Activated CD8-positive, alpha-beta memory T cell treated with anti-CD3 and anti-CD28 coated beads for 1 hour (primary cell): ENCODE measurements around the gene SLC41A3.
"Not testable (repeated sequence)": the region's sequence is repeated elsewhere in the genome, so short reads cannot be mapped to it uniquely, and the experiment has no call there.

Experiments used
- DNase-seq, 2 donors: peaks; one replicate each; pipeline ENCODE4 v3.0.0-alpha.2; 2020; ENCODE audit warnings: low read depth in 1 of 2; ENCODE audit errors: extremely low read depth in 1 of 2

The SLC41A3 gene

GRCh38 chr3:125963834-125964233, 120.1 kb downstream of the SLC41A3 start:
- DNase-seq = not testable (repeated sequence)

GRCh38 chr3:125961289-125961589, 122.7 kb downstream of the SLC41A3 start:
- DNase-seq = no peak

GRCh38 chr3:125960456-125961288, 123.3 kb downstream of the SLC41A3 start:
- no peak for DNase-seq

GRCh38 chr3:125960066-125960424, 123.9 kb downstream of the SLC41A3 start:
- DNase-seq = no peak

DNA sequence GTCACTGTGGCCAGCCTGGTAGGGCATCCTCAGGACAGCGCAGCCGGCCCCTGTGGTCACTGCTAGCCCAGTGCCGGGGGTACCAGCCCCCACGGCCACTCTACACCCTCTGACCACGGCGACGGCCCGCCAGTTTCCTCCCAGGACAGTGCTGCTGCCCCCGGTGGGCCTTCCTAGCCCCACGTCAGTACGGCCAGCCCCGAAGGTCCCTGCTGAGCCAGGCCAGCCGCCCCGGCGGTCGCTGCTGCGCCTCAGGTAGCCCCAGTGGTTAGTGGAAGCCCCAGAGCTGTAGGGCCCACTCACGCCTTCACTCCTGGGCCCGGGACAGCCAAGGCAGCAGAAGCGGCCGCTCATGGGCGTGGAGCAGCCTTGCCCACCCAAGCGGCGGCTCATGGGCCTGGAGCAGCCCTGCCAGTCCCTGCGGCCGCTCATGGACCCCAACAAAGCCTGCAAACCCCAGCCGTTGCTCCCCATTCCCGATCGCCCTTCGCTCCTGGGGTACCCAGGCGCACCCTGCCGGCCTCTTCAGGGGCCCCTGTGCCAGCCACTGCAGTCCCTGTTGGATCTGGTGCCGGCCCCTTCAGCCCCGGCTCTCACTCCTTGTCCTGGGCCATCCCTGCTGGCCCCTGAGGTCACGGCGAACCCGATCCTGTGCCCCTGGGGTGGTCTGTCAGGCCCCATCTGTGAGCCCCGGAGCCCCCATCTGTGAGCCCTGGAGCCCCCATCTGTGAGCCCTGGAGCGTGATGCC, 124.4 kb downstream of the SLC41A3 start:
- DNase-seq = no peak

DNA sequence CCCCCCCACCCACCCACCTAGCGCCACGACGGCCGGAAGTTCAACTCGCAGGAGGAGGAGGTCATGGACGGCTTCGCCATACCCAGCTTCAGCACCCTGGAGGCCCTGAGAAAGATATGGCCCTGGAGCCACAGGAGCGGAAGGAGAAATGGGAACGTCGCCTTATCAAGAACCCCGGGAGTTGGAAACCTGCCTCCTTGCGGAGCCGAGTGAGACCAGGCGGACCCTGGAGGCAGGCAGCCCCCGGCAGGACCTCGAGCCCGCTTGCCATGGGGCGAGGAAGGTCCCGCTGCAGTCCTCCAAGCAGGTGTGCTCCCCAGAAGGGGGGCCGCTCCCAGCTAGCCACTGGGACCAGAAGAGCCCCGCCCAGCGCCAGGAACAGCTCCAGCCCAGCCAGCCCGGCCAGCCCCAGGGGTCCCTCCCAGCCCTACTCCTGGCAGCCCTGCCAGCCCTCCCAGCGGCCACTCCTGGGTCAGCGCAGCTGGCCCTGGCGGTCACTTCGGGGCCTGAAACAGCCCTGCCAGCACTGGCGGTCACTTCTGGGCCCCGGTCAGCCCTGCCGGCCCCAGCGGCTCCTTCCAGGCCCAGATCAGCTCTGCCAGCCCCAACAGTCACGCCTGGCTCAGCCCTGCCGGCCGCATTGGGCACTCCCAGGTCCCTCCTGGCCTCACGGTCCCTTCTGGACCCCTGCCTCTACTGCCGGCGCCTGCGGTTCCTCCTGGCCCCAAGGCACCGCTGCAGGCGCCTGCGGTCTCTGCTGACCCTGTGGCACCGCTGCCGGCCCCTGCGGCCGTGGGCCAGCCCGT, 125.2 kb downstream of the SLC41A3 start:
- no peak for DNase-seq

- DNase-seq = no peak
Observed at GRCh38 chr3:125957674-125958510, 126.0 kb downstream of the SLC41A3 start.

DNA sequence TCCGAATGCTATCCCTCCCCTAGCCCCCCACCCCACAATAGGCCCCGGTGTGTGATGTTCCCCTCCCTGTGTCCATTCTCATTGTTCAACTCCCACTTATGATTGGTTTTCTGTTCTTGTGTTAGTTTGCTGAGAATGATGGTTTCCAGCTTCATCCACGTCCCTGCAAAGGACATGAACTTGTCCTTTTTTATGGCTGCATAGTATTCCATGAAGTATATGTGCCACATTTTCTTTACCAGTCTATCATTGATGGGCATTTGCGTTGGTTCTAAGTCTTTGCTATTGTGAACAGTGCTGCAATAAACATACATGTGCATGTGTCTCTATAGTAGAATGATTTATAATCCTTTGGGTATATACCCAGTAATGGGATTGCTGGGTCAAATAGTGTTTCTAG, 126.9 kb downstream of the SLC41A3 start:
- DNase-seq = not testable (repeated sequence)
